ENCODE results near the gene UBE2M.
"Not testable (repeated sequence)": the region's sequence is repeated elsewhere in the genome, so short reads cannot be mapped to it uniquely, and the experiment has no call there.

Gene UBE2M

GRCh38 chr19:58581227-58582141 is 23.1 kb upstream of the UBE2M start:
- peak; percentile 63 for DNase-seq (ENCODE audit: extremely low read depth, low read depth)
- peak; percentile 97 for TF ChIP-seq CTCF (IDR thresholded peaks at IDR 0.05; ENCODE audit: low read depth, low read length)

GRCh38 chr19:58579473-58580142 is 21.2 kb upstream of the UBE2M start:
- TF ChIP-seq CTCF (IDR thresholded peaks at IDR 0.05; ENCODE audit: low read depth, low read length) = no peak
- DNase-seq (ENCODE audit: extremely low read depth, low read depth) = no peak

- no peak for TF ChIP-seq CTCF (IDR thresholded peaks at IDR 0.05; ENCODE audit: low read depth, low read length)
- DNase-seq (ENCODE audit: extremely low read depth, low read depth) = no peak
Observed at GRCh38 chr19:58578012-58578925, 19.9 kb upstream of the UBE2M start.

- not testable (repeated sequence) for DNase-seq (ENCODE audit: extremely low read depth, low read depth)
Observed at GRCh38 chr19:58577581-58577980, 19.2 kb upstream of the UBE2M start.

- peak; percentile 76 for DNase-seq (ENCODE audit: extremely low read depth, low read depth)
- TF ChIP-seq CTCF (IDR thresholded peaks at IDR 0.05; ENCODE audit: low read depth, low read length) = no peak; the same call in none of the 2 replicates
Observed at GRCh38 chr19:58575183-58576041, 17.0 kb upstream of the UBE2M start.

GRCh38 chr19:58573658-58574164 is 15.3 kb upstream of the UBE2M start:
- no peak for TF ChIP-seq CTCF (IDR thresholded peaks at IDR 0.05; ENCODE audit: low read depth, low read length)
- DNase-seq (ENCODE audit: extremely low read depth, low read depth) = no peak
